WERI-Rb-1 (cell line): Measurements from ENCODE around the gene TRMT2B.

Experiments
- DNase-seq: peaks from one replicate; pipeline ENCODE4 v3.0.0-alpha.2; 2020
- H3K27ac ChIP-seq: fragments of 250-450 bp; sonication (Bioruptor Pico); 2 replicates; pipeline ENCODE4 v1.5.1; 2020; ENCODE audit warnings: mild to moderate bottlenecking, moderate library complexity
- H3K27me3 ChIP-seq: fragments of 250-450 bp; sonication (Bioruptor Pico); 2 replicates; pipeline ENCODE4 v1.5.1; 2021; ENCODE audit warnings: mild to moderate bottlenecking, low read depth, moderate library complexity; ENCODE audit not compliant: insufficient read depth, severe bottlenecking
- H3K36me3 ChIP-seq: fragments of 250-450 bp; sonication (Bioruptor Pico); 2 replicates; pipeline ENCODE4 v1.5.1; 2020; ENCODE audit warnings: mild to moderate bottlenecking, moderate library complexity
- H3K4me3 ChIP-seq: 2 replicates; pipeline ENCODE4 v1.5.1; 2011; ENCODE audit warnings: low read depth, mild to moderate bottlenecking, control low read depth, low read length
- H3K9me3 ChIP-seq: fragments of 250-450 bp; sonication (Bioruptor Pico); 2 replicates; pipeline ENCODE4 v1.5.1; 2021; ENCODE audit warnings: mild to moderate bottlenecking, moderate library complexity; ENCODE audit not compliant: severe bottlenecking
- TF ChIP-seq, protein P1 (sequence below): IDR thresholded peaks from 2 replicates; pipeline ENCODE4 v1.5.1; 2011; ENCODE audit warnings: low read depth, mild to moderate bottlenecking, control low read depth, inconsistent platforms, low read length

Gene TRMT2B

DNA sequence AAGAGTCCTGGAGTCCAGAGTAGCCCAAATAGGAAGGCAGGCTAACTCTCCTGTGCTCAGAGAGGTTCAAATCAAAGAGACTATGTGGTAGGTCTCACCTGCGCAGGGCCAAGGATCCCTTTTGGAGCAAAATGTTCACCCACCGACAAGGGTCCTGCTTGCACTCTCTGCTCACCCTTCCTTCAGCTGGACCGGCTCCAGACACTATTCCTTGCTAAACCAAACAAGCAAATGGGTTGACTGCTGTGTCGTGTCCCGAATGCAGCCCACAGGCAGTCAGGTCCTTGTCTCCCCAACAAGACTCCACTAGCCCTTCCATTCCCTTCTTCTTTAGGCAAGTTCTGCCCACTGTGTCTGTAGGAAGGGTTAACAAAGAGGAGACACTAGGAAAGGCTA, 760 bp downstream of the TRMT2B start:
- H3K9me3 ChIP-seq: peaks cover 2% of the 10 kb centered on the region
- no peaks in the 10 kb centered on the region for H3K36me3 ChIP-seq
- peak overlapping the region; percentile 85 for H3K27ac ChIP-seq
- H3K4me3 ChIP-seq: peak overlapping the region; percentile 56
- DNase-seq: no peak
- peaks cover 9% of the 10 kb centered on the region for H3K27me3 ChIP-seq
- TF ChIP-seq, protein P1, sequence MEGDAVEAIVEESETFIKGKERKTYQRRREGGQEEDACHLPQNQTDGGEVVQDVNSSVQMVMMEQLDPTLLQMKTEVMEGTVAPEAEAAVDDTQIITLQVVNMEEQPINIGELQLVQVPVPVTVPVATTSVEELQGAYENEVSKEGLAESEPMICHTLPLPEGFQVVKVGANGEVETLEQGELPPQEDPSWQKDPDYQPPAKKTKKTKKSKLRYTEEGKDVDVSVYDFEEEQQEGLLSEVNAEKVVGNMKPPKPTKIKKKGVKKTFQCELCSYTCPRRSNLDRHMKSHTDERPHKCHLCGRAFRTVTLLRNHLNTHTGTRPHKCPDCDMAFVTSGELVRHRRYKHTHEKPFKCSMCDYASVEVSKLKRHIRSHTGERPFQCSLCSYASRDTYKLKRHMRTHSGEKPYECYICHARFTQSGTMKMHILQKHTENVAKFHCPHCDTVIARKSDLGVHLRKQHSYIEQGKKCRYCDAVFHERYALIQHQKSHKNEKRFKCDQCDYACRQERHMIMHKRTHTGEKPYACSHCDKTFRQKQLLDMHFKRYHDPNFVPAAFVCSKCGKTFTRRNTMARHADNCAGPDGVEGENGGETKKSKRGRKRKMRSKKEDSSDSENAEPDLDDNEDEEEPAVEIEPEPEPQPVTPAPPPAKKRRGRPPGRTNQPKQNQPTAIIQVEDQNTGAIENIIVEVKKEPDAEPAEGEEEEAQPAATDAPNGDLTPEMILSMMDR: no peak

DNA sequence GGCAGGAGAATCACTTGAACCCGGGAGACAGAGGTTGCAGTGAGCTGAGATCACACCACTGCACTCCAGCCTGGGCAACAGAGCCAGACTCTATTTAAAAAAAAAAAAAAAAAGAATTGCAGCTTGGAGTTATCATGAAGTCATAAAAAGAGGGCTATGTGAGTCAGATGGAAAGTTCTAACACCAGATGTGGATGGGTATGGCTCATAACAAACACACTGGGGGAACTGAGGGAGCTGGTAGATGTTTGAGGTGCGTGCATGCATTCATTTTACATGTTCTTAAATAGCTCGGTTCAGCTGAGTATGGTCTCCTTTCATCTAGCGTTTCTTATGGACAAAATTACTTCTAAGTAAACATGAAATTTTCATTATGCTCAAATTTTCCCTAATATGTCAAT, 11.7 kb downstream of the TRMT2B start:
- peaks cover 6% of the 10 kb centered on the region for H3K27me3 ChIP-seq
- H3K36me3 ChIP-seq: no peaks in the 10 kb centered on the region
- H3K4me3 ChIP-seq: no peak overlapping the region
- TF ChIP-seq, protein P1: no peak
- H3K9me3 ChIP-seq: no peaks in the 10 kb centered on the region
- H3K27ac ChIP-seq: no peak overlapping the region
- DNase-seq: no peak

DNA sequence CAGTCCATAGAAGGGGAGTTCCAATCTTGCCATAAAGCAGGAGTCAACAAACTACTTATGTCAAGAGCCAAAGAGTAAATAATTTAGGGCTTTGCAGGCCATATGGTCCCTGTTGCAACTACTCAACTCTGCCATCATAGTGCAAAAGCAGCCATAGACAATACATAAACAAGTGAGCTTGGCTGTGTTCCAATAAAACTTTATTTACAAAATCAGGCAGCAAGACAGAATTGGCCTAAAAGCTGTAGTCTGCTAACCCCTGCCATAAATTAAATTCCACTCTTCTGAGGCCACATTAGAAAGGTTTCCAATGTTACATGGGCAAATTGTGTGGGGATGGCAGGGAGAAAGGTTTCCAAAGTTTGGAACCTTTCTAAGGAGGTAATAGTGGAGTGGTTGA, 14.7 kb downstream of the TRMT2B start:
- H3K27ac ChIP-seq: no peak overlapping the region
- H3K36me3 ChIP-seq: no peaks in the 10 kb centered on the region
- H3K27me3 ChIP-seq: peaks cover 6% of the 10 kb centered on the region
- DNase-seq: no peak
- TF ChIP-seq, protein P1: no peak
- H3K4me3 ChIP-seq: no peak overlapping the region
- no peaks in the 10 kb centered on the region for H3K9me3 ChIP-seq

DNA sequence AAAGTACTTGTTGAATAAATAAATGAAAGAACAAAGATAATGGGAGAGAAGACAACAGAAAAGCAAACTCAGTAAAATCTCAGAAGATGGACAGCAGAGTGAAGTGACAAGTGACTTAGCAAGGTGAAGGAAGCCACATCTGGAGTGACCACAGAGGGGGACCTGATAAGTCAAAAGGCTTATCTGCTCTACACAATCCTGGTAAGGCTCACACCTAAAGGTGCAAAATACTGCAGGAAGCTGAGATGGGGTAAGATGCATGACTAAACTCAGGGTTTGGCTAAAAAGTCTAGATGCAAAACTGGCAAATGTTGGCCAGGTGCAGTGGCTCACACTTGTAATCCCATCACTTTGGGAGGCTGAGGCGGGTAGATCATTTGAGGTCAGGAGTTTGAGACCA, 22.2 kb downstream of the TRMT2B start:
- DNase-seq: no peak
- TF ChIP-seq, protein P1: no peak
- Histone ChIP-seq H3K9me3 (no peaks in the 10 kb centered on the region), H3K27me3 (peaks cover 3% of the 10 kb centered on the region), H3K4me3 (no peak overlapping the region), H3K36me3 (no peaks in the 10 kb centered on the region; the same call in 1 of the 2 replicates), H3K27ac (no peak overlapping the region)

DNA sequence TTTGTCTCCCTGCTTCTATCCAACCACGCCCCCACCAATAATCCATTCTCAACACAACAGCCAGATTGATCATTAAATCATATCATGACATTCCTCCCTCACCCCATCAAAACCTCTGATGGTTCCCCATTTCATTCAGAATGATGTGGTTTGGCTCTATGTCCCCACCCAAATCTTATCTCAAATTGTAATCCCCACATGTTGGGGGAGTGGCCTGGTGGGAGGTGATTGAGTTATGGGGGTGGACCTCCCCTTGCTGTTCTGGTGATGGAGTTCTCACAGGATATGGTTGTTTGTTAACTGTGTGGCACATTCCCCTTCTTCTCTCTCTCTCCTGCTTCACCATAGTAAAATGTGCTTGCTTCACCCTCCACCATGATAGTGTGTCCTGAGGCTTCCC, 23.3 kb downstream of the TRMT2B start:
- TF ChIP-seq, protein P1: no peak
- DNase-seq: no peak
- Histone ChIP-seq H3K9me3 (no peaks in the 10 kb centered on the region), H3K36me3 (no peaks in the 10 kb centered on the region; the same call in 1 of the 2 replicates), H3K27me3 (peaks cover 3% of the 10 kb centered on the region), H3K4me3 (no peak overlapping the region), H3K27ac (no peak overlapping the region)

DNA sequence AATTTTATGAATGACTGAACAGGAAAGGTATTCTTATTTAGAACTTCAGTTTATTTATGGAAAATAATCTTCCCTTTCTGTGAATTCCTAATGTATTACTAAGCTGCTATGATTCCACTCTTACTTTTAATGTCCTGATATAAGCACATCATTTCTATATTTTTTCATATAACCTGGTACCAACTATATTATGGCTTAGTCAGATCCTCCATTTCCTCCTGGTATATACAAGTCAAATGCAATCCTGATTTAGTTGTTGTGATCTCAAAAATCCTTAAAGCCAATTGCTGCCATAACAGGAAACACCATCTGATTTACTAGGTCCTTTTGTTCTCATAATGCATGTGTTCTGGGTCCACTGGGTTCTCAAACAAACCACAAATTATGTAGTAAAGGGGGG, 26.8 kb downstream of the TRMT2B start:
- H3K36me3 ChIP-seq: no peaks in the 10 kb centered on the region; the same call in 1 of the 2 replicates
- TF ChIP-seq, protein P1: no peak
- no peak overlapping the region for H3K27ac ChIP-seq
- peaks cover 3% of the 10 kb centered on the region for H3K27me3 ChIP-seq
- DNase-seq: no peak
- no peaks in the 10 kb centered on the region for H3K9me3 ChIP-seq
- H3K4me3 ChIP-seq: no peak overlapping the region
